ENCODE measurements around the gene SMIM32.

The SMIM32 gene

GRCh38 chr5:136207631-136208030 is 14.7 kb upstream of the SMIM32 start:
- DNase-seq (ENCODE audit: low read depth): no peak

GRCh38 chr5:136206361-136206760 is 13.4 kb upstream of the SMIM32 start:
- no peak for DNase-seq (ENCODE audit: low read depth)

DNA sequence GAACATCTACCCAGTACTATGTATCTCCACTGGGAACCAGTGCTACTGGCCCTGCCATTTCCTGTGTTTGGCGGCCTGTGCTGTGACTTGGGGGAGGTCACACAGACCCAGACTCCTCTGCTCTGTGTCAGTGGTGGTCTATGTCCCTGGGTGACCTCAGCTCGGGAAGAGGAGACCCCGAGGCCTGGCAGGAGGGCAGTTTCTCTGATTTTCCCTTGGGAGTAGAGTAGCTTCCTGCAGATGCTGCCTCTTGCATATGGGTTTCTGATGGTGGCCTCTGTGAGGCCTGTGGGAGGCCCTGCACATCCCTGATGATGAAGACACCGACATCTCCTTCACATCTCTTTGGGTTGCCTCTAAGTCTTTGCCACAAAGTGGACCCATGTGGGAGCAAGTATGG is 13.0 kb upstream of the SMIM32 start:
- DNase-seq (ENCODE audit: low read depth): no peak

DNA sequence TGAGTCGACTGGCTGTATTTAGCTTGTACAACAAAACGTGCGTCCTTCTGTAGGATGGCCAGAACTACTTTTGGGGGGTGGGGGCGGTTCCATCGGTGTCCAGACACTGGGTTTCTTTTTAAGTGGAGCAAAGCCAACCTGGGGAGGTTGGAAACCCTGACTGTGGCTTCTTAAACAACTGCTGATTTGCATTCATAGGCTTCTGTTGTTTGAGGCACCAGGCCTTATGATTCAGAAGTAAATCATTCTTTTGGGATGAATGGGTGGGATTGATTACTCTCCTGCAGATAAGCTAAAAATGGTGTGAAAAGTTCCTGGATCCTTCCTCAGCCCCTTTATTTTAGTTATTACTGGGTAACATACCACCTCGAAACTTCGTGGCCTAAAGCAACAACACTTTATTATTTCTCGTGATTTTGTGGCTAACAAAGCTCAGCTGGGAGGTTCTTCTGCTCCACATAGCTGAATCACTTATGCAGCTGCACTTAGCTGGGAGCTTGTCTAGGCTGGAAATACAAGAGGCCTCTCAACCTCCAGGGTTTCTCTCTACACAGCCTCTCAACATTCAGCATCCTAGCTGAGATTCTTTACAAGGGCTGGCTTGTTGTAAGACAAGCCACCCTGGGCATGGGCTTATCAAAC is 12.2 kb upstream of the SMIM32 start:
- no peak for DNase-seq (ENCODE audit: low read depth)

DNA sequence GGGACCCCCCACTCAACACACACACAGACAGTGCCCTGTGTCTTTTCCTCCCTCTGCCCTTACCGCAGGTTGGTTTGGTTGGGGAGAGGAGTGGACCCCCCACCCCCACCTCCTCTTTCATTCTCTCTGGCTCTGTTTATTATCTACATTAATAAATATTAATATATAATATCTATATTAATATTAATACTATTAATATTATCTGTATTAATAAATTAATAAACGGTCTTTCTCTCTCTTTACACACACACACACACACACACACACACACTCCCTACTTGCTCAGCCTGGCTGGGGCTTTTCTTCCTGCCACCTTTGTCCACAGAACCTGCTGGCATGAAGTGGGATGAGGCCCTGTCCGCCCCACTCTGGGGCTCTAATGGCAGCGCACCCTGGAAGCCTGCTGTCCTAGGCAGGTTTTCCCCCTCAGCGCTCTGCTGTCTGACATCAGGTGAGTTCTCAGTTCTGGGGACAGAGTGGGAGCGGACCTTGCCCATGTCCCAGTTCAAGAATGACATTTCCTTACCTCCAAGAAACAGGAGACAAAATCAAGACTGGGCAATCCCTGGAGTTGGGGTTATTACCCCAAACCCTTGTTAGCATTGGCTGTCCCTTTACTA is 10.5 kb upstream of the SMIM32 start:
- DNase-seq (ENCODE audit: low read depth): no peak

DNA sequence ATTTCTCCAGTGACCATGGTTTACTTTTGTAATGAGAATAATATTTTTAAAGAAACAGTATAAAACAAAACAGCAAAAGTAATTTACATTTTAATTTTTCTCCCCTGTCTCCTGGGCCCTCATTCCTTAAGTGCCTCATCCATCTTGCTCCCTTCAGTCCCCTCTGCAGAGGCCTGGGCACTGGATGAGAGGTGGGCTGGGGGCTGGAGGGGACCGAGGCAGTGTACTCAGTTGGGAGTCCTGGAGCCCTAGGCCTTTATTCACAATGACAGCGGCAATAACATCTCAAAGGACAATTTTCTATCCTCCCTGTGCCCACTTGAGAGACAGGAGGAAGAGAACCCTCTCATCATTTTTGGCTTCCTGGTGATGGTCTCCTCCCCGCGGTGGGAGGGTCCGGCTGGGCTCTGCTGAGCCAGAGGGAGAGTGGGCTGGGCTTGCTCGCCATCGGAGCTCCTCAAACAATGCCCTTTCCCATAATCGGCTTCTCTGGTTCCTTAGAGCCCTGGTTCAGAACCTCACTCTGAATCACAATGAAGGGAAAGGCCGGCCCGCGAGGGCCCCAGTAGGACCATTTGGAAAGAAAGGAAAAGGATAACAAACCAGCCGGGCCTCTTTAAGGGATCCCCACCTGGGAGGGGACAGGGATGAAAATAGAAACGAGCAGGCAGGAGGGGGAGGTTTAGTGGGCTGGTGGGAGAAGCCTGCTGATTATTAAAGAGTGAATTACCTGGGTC is 9.7 kb upstream of the SMIM32 start:
- DNase-seq (ENCODE audit: low read depth): no peak

DNA sequence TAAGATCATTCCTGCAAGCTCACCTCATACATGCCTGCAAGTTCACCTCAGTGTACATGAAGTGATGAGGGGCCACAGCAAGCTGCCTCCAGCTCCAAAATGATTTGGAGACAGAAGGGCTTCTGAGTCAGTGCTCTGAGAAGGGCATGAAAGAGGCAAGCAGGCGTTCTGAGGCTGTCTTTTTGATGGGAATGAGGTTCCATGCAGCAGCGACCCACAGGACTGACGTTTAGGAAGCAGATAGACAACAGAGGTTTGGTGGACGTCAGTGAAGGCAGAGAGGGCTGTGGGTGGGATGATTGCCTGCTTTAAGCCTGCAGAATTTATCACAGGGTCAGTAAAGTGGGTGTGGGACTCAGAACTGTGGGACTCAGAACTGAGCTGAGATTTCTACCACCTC is 8.9 kb upstream of the SMIM32 start:
- DNase-seq (ENCODE audit: low read depth): no peak

DNA sequence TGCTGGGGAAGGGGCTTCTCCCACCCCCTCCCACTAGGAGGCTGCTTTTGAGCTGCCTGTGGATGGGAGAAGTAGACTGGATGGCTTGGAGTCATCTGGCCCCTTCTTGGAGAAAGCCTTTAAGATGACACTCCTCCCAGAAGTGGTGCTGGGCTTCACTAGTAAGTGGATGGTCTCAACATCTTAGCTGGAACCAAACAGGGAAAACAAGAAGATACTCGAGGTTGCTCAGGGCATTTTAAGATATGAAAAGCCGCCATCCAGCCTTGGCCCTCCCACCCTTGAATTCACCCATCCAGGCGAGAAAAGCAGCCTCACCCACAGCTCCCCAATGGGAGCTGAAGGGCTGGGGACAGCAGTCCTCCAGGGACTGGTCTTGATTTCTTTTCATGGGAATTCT is 7.8 kb upstream of the SMIM32 start:
- DNase-seq (ENCODE audit: low read depth): no peak

DNA sequence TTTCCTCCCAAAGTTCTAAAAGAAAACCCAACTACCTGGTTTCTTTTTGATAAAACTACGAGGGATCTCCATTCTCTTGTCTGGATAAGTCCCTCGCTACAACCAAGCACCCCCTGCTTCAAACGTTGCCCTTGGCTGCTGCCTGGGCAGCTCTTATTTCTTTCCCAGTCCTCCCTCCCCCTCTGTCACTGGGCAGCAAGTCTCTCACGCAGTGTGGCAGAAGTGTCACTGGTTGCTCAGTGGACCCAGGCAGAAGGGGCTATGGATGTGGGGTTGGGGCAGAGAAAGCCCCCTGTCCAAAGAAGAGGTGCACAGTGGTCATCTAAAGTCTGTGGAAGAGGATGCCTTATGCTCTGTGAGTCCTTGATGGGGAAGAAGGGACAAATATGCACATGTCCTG is 7.2 kb upstream of the SMIM32 start:
- no peak for DNase-seq (ENCODE audit: low read depth)

GRCh38 chr5:136199408-136199807 is 6.4 kb upstream of the SMIM32 start:
- no peak for DNase-seq (ENCODE audit: low read depth)

DNA sequence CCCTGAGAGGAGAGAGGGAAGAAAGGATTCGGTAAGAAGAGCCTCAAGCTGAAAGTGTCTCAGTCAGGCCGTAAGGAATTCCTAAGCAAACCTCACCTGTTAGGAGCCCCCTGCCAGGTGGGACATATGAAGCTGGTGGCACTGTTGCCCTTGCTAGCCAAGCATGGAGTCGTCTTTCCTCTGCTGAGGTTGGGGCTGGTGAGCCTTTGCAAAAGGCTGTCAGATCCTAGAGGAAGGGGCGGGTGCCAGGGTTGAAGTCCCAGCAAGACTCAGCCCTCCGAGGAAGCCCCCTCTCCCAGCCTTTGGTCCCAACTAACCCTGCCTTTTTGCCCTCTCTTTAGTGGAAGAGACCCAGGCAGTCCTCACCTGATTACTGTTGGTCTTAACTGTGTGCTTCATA is 5.5 kb upstream of the SMIM32 start:
- DNase-seq (ENCODE audit: low read depth): no peak

GRCh38 chr5:136197462-136198142 is 4.6 kb upstream of the SMIM32 start:
- no peak for DNase-seq (ENCODE audit: low read depth)

DNA sequence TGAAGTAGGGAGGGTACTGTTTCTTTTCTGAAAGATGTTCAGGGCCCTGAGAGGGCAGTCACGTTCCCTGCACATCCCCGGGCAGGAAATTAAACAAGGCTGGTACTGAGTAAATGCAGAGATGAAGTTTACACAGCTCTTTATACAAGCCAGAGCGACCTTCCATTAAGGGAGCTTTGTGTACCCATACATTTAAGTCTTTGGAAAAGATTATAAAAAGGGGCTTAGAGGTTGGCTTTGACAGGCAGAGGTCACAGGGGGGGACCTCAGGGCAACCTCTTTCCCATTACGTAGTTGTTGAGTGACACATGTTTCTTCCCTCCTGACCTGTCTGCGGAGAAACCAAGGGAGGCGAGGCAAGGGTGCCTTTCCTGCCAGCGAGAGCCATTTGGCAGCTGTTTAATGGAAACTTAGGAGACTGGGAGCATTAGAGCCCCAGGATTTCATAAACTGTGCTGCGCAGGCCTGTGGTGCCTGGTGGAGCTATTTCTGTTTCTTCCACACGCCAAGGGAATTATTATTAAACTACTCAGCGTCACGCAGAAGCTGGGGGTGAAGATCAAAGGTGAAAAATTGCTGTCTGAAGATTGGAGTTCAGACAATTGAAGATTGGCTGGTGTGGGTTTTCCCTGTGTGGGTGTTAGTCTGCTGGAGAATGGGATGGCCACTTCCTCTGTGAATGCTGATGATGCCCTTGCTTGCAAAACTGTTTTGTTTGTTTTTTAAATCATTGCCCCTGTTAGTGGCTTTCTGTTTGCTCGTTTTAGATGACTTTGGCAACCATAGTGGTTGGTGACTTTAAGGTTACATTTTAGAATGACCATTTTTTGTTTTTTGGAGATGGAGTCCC is 3.2 kb upstream of the SMIM32 start:
- DNase-seq (ENCODE audit: low read depth): no peak

- no peak for DNase-seq (ENCODE audit: low read depth)
These were observed 1.6 kb upstream of the SMIM32 start for GRCh38 chr5:136194576-136194975.

DNA sequence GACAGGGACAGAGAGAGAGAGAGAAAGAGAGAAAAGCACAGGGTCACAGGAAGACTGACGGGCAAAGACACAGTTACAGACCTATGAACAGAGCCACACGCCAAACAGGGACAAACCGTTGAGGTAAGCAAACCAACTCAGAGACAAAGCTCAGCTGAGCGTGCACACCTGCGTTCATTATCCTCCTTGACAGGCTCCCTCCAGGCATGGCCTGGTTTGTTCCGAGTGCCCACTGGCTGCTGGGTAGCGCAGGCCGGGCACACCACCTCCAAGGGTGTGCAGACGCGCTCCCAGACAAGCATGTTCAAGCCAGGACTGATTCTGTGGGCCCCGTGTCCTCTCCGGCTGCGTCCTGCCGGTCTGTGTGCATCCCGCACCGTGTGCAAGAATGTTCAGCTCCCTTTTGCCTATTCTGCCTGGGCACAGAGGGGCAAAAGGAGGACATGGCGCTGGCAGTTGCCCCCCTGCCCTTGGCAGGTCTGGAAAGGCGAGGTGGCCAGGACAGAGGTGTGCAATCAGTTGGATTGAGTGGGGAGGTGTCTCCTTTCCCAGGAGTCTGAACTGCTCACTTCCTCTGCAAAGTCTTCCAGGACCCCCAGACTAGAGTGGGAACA is 467 bp upstream of the SMIM32 start:
- no peak for DNase-seq (ENCODE audit: low read depth)

- DNase-seq (ENCODE audit: low read depth): no peak
These were observed 892 bp downstream of the SMIM32 start for GRCh38 chr5:136192015-136192525.

DNA sequence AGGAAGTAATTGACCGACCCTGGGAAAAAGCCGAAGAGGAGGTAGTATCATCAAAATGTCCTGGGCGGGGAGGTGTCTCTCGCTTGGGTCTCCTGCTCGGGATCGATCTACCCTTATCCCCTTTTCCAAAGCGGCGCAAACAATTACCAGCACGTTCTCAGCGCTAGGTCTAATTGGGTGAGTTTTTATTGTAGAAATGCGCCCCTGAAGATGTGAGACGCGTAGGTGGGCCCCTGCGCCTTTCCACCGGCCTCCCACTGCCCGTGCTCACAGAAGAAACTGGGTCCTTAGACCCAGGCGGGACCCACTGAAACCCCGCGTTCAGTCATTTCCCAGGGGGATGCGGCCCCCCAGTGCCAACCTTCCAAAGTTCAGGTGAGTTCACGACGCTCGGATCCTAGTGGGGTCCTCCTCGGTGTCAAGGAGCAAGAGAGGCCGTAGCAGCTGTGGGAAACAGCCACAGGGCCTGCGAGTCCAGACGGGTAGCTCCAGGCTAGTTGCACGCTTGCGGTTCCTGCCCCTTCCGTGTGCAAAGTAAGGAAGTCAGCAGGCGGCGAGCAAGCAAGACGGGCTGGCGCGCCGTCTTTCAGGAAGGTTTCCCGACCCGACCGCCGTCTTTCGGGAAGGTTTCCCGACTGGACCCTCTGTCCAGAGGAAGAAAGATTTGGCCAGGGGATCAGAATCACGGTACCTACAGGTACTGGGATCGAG is 1.5 kb downstream of the SMIM32 start:
- no peak for DNase-seq (ENCODE audit: low read depth)

DNA sequence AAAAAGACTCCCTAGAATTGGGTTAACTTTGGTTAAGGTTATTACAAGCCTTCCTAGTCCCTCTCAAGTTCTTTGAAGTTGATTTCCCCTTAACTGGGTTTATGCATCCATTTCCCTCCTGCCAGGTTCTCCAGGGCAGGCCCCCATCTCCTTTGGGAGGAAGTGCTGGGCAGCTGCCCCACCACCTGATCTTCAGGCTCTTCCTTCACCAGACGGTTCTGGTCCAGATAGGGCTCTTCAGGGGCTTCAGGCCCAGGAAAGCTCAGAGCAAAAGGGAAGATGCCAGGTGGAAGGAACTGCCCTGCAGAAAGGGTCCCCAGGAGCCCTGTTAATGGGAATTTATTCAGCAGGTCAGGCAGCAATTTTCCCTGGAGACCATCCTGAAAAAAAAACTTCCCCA is 2.1 kb downstream of the SMIM32 start:
- DNase-seq (ENCODE audit: low read depth): no peak

- no peak for DNase-seq (ENCODE audit: low read depth)
These were observed 2.8 kb downstream of the SMIM32 start for GRCh38 chr5:136190091-136190720.

DNA sequence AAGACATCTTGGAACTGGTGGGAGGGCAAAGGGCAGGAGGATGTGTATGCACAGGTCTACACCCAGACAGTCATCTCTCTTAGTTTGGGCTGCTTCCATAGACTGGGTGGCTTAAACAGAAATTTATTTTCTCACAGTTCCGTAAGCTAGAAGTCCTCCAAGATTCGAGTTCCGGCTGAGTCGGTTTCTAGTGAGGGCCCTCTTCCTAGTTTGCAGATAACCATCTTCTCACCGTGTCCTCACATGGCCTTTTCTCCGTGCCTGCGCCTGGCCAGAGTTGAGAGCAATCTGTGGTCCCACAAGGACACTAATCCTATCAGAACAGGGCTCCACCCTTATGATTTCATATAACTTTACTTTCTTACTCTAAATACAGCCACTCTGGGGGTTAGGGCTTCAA is 4.1 kb downstream of the SMIM32 start:
- no peak for DNase-seq (ENCODE audit: low read depth)

All from fibroblast of the conjunctiva (primary cell).